Fibroblast of skin of right biceps (primary cell): ENCODE measurements around the gene STMND1.
"Not testable (repeated sequence)": the region's sequence is repeated elsewhere in the genome, so short reads cannot be mapped to it uniquely, and the experiment has no call there.

Experiments used
- DNase-seq: peaks from one replicate; pipeline ENCODE4 v3.0.0-alpha.2; 2013

Gene STMND1

DNA sequence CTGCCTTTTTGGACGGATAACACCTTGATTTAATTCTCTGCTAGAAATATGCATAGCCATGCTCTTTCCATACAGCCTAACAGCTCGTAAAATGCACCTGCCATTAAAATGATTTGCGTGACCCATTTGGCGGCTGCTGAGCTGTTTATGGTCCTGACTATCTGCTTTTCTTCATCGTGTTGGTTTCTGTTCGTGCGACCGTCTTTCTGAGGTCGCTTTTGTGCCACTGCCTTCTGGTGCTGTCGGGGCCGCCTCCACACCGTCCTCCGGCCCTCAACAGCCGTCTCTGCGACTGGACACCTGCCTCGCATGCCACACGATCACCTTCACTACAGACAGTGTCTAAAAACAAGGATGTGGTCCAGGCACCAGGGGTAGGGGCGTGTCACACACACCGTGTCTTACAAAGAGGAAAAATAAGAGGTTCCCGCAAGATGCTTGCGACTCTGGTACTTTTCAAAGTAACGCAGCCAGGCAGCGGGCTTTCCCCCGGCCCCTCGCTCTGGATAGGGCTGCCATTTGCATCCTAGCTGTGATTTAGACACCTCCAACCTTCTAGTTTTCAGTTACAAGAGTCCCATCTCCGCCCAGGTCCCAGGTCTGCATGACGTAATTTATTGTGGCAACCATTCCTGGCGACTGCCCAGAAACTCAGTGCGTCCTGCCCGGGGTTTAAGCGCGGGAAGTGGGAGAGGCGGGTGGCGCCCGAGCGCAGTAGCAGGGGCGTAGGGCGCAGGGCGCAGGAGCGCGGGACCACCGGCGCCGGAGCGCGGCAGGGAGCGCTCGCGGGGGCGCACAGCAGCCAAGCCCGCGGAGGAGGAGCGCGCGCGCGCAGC lies at the start of gene STMND1:
STMND1 (plus strand) TSS at position 629 of the 836 bp plus-strand sequence. CDS start 208 bp downstream, outside the sequence.
- peak; percentile 48 for DNase-seq

DNA sequence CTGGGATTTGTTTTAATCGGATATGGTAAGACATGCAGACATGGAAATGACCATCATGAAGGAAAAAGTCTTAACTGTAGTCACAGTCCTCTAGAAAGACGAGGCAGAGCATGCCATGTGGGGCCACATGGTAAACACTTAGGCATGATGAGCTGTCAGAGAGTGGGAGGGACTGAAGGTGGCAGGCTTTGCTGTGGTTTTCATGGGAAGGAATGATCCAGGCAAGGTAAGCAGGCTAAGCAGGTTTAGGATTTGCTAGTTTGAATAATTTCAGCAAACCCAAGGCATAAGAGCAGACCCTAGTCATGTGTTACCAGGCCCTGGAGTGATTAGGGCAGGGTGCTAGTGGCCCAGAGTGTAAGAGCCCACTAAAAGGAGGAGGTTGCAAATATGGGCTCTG lies 47.2 kb upstream of the STMND1 start:
- DNase-seq, result no peak

DNA sequence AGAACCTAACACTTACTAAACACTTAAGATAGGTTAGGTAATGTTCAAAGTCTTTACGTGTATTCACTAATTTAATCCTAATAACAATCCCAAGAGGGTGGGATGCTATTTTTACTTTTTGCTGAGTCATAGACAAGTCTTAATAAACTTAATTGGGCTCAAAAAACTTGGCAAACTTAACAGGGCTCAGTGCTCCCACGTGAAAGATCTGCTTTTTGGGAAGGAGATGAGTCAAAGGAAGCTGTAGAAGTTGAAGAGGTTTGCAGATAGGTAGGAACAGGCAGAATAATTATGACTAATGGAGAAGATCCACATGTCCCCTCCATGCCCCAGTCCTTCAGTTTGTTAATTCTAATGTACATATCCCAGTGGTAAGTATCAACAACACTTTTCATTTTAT lies 44.5 kb upstream of the STMND1 start:
- DNase-seq, result peak; percentile 70

DNA sequence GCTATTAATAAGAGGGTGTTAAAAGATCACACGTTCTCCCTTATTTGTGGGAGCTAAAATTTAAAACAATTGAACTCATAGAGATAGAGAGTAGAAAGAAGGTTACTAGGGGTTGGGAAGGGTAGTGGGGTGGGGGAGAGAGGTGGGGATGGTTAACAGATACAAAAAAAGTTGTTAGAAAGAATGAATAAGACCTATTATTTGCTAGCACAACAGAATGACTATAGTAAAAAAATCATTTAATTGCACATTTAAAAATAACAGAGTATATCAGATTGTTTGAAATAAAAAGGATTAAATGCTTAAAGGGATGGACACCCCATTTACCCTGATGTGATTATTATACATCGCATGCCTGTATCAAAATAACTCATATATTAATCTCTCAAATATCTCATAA lies 43.3 kb upstream of the STMND1 start:
- DNase-seq, result no peak

- no peak for DNase-seq
Observed at GRCh38 chr6:17059022-17059421, 42.8 kb upstream of the STMND1 start.

DNA sequence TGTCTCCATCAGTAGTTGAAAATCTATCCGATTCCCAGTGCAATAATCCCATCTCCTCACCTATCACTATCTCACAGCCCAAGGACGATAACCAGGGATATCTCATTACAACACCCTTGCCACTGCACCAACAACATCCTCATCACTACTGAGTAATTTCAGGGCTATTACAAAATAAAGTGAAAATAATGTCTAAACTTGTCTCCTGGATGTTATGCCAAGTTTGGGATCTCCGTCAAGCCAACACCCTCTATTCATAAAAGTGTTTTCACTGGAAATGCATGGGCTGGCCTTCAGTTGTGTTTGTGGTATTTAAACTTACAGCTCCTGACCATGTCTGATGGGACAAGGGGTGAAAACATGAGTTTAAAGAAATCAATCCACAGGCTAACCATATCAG lies 42.0 kb upstream of the STMND1 start:
- DNase-seq, result no peak

- DNase-seq, result no peak
Observed at GRCh38 chr6:17061097-17061496, 40.8 kb upstream of the STMND1 start.

DNA sequence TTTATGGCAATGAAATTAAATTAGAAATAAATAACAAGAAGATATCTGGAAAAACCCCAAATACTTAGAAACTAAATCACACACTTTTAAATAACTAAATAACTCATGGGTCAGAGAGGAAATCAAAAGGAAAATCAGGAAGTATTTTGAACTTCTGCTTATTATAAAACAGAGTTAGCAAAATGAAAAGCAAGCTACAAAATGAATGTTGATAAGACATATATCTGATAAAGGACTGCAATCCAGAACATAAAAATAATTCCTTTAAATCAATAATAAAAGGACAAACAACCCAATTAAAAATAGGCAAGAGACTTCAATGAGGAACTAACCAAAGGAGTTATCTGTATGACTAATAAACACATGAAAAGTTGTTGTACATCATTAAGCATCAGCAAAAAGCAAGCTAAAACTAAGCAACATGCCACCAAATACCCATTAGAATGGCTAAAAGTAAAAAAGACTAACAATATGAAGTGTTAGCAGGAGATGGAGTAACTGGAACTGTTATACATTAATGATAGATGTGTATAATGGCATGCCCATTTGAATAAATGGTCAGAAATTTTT lies 38.9 kb upstream of the STMND1 start:
- no peak for DNase-seq

GRCh38 chr6:17064975-17065374 lies 36.9 kb upstream of the STMND1 start:
- peak; percentile 41 for DNase-seq

DNA sequence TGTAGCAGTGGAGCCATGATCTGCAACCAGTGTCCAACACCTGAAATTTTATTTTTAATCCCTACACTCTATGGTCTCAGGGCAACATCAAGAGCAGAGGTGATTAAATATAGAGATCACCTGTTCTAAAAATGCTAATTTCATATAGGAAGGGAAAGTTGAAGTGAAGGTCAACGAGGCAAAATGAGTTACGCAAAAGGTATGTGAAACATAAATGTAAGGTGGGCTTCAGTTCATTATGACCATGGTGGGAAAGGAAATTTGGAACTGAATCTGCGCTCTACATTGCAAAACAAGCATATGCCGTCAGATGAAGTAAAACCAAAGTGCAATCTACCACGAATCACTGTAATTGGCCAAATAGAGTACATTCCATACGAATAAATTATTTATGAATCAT lies 35.2 kb upstream of the STMND1 start:
- peak; percentile 39 for DNase-seq

DNA sequence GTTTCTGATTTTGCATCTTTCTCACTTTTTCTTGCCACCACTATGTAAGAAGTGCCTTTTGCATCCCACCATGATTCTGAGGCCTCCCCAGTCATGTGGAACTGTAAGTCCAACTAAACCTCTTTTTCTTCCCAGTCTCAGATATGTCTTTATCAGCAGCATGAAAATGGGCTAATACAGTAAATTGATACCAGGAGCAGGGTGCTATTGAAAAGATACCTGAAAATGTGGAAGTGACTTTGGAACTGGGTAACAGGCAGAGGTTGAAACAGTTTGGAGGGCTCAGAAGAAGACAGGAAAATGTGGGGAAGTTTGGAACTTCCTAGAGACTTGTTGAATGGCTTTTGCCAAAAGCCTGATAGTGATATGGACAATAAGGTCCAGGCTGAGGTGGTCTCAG lies 32.9 kb upstream of the STMND1 start:
- DNase-seq, result not testable (repeated sequence)

DNA sequence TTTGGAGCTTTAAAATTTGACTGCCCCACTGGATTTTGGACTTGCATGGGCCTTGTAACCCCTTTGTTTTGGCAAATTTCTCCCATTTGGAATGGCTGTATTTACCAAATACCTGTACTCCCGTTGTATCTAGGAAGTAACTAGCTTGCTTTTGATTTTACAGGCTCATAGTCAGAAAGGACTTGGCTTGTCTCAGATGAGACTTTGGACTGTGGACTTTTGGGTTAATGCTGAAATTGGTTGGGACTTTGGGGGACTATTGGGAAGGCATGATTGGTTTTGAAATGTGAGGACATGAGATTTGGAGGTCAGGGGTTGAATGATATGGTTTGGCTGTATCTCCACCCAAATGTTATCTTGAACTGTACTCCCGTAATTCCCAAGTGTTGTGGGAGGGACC lies 31.4 kb upstream of the STMND1 start:
- DNase-seq, result not testable (repeated sequence)

- DNase-seq, result not testable (repeated sequence)
Observed at GRCh38 chr6:17073596-17073995, 28.3 kb upstream of the STMND1 start.

DNA sequence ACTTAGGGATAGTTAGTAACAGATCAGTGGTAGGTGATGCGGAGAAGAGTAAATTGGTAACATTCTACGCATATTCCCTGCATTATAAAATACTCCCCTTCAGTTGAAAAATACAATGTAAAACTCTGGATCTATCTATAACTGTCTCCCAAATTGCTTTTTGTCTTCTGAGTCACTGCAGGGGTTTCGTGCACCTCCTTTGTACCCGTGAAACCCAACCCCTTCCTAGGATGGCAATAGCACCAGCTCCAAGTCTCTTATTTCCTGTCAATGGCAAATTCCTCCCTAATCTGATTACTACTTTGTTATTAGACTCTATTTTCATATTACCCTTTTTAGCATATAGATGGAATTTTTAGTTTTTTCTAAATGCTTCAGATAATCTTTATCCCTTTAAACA lies 20.6 kb upstream of the STMND1 start:
- no peak for DNase-seq

DNA sequence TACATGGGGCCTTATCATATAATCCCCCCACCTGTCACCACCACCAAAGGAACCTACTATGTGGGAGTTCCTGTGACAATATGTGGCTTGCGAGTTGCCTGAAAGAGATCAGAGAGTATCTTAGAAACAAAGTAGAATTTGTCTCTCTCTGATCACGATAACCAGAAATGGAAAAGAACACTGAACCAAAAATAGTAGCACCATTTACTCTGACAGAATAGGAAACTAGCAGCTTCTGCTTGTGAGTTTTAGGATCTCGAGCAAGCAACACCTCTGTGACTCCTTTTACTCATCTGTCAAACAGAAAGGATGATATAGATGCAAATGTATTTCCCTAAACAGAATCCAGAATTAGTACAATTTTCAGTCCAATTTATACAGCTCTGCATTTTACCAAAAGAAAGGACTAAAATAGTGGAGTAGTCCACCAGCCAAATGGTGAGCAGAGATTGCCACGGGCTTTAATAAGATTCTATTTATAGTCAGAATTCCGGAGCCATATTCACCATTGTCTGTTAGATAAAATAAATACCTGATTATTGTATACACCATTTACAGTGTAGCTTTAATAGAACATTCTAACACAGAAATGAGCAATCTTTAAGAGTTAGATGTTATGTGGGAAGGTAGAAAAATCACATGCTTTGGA lies 19.9 kb upstream of the STMND1 start:
- DNase-seq, result no peak

- DNase-seq, result no peak
Observed at GRCh38 chr6:17083397-17083796, 18.5 kb upstream of the STMND1 start.

DNA sequence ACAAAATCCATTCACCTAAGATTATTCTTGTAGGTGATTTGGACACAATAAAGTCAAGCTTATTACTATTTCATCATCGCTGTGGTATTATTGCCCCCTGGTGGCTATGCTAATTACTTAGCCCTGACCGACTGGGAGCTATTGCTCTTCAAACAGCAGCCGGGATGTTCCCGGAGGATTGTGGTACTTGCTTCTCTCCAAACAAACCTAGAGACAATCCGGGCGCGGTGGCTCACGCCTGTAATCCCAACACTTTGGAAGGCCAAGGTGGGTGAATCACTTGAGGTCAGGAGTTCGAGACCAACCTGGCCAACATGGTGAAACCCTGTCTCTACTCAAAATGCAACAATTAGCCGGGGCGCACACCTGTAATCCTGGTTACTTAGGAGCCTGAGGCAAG lies 15.4 kb upstream of the STMND1 start:
- peak; percentile 80 for DNase-seq

DNA sequence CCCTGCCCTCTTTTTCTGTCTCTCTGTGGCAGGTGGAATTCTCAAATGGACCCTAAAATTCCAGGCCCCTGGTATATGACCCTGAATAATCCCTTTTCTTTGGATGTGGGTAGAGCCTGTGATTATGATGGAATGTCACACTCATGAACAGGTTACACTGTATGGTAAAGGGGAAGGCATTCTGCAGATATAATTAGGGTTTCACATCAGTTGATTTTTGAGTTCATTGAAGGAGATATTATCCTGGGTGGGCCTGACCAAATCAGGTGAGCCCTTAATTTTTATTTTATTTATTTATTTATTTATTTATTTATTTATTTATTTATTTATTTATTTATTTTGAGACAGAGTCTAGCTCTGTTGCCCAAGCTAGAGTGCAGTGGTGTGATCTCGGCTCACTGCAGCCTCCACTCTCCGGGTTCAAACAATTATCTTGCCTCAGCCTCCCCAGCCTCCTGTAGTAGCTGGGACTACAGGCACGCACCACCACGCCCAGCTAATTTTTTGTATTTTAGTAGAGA lies 13.7 kb upstream of the STMND1 start:
- no peak for DNase-seq

GRCh38 chr6:17091122-17091521 lies 10.7 kb upstream of the STMND1 start:
- DNase-seq, result peak; percentile 18

DNA sequence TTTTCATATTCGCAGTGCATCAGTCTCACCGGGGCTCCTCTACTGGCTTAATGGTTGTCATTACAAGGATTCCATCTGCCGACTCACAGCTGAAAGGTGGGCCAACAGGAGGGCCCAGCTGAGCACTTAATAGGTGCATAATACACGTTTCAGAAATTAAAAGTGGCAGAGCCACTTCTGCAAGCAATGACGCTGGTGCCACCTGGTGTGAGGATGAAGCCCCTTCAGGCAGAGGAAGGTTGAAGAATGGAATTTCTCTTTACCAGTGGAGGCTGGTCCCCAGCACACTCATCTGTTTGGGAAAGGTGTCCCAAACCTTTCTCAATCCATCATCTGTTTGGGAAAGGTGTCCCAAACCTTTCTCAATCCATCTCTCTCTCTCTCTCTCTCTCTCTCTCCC lies 8.2 kb upstream of the STMND1 start:
- peak; percentile 26 for DNase-seq

DNA sequence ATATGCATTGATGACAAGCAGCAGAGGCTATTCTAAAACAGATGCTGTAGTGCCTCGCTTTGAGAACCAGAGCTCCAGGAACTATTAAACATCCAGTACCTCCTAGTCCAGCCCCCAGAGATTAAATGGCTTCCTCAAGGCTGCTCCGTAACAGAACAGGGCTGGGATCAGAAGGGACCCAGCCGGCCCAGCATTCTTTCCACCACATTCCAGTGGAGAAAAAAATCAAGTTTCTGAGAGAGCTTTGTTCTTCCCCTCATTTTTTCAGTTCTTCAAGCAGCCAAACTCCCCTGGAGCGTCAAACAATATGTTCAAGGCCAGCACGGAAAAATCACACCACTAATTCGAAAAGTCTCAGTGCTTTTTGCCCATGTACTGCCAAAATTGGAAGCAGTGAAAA lies 5.8 kb upstream of the STMND1 start:
- peak; percentile 30 for DNase-seq

GRCh38 chr6:17096652-17097051 lies 5.2 kb upstream of the STMND1 start:
- no peak for DNase-seq

GRCh38 chr6:17097982-17098381 lies 3.9 kb upstream of the STMND1 start:
- no peak for DNase-seq

GRCh38 chr6:17098538-17098937 lies 3.3 kb upstream of the STMND1 start:
- DNase-seq, result peak; percentile 49
